ENCODE measurements around the gene HPSE2.
A peak's percentile ranks its signal among the peaks of the same experiment; 100 is the strongest.
"Not testable (repeated sequence)": the region's sequence is repeated elsewhere in the genome, so short reads cannot be mapped to it uniquely, and the experiment has no call there.

The HPSE2 gene

DNA sequence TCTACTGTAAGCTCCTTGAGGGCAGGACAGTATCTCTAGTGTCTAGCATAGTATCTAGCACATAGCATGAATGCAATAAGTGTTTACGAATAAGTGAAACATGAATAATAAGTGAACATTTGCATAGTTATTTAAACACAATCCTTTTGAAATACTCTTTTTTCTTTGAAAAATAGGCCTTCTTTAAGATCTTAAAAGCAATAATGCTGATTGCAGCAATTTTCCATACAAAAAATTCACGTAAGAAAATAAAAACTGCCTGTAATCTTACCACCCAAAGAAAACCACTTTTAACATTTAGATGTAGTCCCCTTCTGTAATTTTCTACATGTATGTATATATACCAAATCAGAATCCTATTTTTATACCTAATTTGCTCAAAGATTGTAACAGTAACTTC is 626.4 kb downstream of the HPSE2 start:
- no peak for DNase-seq

DNA sequence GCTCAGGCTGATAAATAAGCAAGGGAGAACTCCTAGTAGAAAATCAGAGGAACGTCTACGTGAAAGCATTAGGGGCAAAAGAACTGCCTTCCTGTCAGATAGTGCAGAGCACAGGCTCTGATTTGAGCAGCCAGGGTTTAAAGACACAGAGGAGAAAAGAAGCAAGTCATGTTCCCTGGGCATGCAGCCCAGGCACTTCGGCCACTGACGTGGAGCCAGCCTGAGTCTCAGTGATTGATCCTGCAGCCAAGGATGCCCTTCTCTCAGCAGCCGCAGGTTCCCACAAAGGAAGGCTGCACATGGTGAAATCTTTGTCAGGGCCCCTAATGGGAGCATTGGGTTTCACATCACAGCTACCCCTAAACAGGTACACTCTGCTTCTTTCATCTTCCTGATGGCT is 627.2 kb downstream of the HPSE2 start:
- DNase-seq, result no peak

DNA sequence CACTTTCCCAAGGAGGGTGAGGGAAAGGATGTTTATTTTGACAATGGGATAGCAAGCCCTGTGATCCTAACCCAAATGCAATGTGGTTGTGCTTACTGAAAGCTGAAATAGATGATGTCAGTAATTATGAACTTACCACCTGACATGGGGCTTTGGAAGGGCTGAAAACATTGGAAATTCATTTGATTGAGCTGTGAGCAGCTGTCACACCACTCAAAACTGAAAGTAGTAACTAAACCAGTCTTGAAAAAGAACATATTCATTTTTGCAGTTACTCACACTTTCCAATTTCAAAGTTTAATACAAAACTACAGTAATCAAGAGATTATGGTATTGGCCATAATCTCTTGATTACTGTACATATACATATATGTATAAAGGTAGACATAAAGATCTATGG is 633.4 kb downstream of the HPSE2 start:
- DNase-seq, result no peak

DNA sequence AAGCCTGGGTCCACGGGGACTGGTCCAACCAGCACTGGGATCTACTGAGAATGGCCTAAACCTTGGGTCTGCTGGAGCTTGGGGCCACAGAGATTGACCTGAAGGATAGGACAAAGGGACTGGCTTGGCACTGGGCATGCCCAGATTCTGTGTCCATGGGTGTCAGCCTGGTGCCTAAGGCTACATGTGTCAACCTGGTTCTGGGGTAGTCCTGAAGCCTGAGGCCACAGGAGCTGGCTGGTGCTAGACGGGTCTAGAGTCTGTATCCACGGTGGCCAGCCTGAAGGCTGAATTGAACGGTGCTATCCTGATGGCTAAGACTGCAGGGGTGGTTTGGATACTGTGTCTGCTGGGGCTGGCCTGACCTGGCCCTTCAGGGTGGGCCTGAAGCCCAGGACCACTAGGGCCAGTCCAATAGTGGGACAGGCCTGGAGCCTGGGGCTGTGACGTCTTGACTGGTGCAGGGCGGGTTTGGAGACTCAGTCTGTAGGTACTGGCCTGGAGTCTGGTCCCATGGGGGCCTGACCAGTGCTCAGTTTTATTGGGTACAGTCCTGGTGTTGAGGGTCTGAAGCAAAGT is 636.5 kb downstream of the HPSE2 start:
- DNase-seq, result no peak

DNA sequence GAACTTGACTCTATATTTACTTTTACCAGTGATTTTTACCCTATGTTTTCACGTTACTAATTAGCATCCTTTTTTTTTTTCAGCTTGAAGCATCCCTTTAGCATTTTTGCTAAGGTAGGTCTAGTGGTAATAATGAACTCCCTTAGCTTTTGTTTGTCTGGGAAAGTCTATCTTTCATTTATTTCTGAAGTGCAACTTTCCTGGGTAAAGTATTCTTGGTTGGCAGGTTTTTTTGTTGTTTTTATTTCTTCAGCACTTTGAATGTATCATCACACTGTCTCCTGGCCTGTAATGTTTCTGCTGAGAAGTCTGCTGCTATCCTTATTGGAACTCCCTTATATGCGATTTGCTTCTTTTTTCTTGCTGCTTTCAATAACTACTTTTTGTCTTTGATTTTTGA is 639.2 kb downstream of the HPSE2 start:
- DNase-seq, result no peak

DNA sequence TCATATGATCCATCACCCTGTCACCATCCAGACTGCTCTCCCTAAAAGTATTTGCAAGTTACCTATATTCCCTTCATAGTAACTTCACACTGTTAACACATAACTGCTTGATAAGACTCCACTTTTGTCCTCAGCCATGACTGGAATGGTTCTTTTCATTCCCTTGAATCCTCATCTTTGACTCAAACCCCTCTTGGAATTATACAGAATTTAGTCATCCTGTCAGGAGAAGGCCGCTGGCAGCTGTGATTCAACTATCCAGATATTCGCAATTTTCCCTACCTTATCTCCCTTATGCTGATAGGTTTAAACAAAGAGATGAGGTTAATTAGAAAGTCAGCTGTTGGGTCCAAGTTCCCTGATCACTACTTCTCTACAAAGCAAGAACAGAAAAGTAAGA is 646.0 kb downstream of the HPSE2 start:
- DNase-seq, result no peak

DNA sequence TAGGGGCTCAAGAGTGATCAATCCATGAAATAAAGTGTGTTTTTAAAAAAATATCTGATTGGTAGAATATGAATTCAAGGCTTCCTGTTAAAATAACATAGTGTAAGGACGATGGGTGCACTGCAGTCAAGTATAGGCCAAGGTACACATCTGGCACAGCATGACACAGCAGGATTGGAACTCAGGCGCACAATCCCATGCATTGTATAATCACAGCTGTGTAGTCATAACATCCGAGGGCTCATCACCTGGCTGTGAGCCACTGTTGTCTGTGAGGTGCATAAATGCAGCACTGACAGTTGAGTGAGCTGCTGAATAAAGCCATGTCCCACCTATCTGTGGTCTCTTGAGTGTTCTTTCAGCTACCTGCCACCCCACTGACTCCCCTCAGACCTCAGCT is 646.6 kb downstream of the HPSE2 start:
- no peak for DNase-seq

DNA sequence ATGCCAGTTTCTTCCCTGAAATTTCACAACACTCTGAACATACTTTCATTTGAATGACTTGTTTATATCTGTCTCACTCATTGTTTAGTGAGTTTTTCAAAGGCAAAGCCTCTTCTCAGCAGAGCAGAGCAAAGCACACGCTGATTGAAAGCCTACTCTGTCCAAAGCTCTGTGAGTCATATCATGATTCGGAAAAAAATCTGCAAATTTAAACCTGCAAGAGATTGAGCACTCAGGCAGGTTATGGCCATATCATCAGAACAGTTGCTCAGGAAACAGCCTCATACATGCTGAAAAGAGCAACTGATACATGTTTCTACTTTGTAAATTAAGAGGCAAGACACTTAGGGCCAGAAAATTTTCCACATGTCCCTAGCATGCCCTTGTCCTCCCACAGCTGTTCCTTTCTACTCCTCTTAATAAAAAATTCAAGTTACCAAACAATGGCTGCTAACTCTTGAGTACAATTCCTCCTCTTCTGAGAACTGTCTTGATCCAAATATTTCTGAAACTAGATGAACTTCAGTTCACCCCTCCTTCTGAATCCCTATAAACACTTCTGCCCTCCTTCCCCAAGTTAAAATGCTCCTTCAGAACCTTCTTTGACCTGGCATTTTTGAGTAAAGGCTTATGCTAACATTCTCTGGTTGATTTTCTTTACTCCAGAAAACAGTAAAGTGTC is 648.4 kb downstream of the HPSE2 start:
- DNase-seq, result no peak

DNA sequence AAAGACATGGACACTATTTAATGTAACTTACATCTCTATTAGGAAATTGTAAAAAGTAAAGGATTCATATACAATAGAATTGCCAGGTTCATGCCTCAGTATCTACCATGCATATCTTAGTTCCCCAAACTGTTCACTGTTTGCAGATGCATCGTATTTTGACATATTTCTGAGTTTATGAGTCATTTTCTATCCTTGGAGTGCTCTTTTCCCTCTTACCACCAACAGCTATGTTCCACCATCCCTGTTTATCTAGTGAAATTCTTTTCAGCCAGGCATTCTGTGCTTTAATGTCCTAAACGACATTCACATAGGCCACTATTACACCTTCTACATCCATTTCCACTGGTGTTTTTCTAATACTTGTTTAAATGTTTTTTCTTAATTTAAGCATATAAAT is 649.6 kb downstream of the HPSE2 start:
- DNase-seq, result no peak

DNA sequence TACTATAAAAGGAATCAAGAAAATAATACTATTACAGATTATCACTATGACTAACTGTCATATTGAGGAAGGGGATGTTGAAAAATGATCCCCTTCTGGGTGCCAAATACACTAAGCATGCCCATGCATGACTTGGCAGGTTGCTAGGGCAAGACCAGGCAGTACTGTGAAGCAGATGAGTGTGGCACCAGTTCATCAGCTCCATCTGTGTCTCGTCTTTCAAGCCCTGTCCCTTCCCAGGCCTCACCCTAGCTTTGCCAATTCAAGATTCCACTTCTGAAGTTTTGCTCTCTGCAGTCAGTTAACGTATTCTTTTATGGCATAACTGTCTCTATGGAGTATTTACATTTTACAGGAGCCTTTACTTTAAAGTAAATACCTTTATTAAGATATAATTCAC is 653.3 kb downstream of the HPSE2 start:
- DNase-seq, result peak in 1 of 2 experiments; percentile 0

DNA sequence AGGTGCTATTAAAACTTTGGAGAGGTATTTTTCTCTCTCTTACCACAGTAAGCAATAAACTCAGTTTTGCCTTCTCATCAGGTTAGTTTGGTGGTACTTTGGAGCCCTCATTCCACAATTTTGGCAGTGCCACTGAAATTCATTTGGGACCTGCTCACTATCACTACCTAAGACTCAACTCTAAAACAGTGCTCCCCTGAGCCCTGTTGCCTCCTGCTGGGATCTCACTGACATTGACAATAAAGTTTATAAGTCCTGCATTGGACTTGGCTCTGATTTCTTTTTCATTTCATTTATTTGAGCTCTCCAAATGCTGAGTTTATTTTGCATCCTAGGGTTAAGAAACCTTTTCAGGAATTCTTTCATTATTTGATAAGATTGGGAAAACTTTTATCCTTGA is 658.1 kb downstream of the HPSE2 start:
- DNase-seq, result no peak

DNA sequence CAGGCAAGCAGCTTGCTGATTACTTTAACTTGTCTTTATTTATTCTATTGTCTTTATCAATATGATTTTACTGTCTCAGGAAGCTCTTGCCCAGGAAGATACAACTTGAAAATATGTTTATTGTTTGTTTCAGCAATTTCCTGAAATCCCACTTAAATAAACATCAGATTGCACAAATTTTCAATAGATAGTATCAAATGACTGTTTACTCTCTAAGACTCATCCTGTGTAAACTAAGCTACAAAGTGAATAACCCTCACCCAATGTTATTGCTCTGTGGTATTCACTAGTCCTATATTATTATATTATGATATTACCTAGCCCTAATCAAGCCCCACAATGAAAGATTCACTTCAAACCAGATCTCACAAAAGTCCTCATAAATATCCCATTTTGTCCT is 658.5 kb downstream of the HPSE2 start:
- no peak for DNase-seq

DNA sequence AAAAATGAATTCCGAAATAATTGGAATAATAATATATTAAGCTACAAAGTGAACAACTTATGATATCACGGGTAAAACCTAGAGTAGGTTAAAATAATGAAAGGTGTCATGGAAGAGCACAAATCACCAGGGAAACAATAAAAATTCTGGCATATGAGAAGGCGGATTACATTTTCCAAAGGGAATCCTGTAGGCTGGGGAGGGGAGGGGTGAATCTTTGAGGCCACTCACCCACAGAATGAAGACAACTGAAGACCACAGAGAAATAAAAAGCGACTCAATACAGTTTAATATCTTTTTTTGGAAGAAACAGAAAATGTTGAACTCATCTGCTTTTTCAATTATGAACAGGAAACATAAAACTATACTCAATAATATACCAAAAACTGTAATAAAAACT is 659.6 kb downstream of the HPSE2 start:
- DNase-seq, result no peak

DNA sequence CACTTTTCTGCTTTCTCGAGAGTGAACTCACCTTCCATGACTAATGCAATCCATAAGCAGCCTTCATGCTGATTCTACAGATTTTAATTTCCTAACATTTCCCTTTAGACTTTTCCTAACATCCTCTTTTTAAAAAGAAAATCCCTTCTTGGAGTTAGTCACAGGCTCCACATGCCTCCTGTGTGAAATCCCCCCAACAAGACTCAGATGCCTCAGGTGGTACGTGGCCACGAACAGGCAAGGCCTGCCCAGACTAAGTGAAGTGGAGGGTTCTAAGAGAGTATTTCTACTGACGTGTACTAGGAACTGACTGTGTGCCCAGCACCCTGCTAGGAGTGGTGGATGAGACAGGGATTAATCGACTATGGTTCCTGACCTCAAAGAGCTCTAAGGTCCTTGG is 663.1 kb downstream of the HPSE2 start:
- no peak for DNase-seq

DNA sequence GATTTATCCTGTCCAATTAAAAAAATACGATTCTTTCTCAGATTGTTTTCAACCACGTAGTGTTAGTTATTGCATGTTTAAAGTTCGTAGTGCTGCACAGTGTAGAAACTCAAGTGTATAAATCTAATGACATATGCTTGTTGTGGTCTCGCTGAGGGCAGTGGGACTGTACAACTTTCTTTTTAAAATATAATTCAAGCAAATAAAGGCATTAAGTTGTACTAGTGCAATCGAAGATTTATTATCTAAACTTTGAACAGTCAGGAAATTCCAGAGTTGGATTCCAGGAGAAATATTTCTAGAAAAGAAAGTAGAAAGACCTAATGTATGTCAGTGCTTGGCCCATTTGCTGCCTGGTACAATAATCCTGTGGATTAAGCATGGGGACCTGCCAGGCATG is 664.8 kb downstream of the HPSE2 start:
- no peak for DNase-seq

DNA sequence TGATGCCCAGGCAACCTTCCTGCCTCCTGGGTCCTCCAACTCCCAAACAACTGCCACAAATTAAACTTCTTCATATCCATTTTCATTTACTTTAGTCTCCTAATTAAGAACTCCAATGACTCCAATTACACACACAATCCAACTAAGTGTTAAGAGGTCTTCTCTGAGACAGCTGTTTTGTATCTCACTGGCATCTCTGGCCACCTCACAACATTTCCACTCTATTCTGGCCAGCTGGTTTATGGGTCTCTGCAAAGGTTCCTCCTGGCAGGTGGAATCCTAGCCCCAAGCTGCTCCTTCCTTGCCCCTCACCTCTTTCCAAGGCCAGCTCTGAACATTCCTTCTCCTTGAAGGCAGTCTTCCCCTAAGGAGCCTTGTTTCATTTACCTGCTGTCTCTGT is 665.8 kb downstream of the HPSE2 start:
- DNase-seq, result no peak

DNA sequence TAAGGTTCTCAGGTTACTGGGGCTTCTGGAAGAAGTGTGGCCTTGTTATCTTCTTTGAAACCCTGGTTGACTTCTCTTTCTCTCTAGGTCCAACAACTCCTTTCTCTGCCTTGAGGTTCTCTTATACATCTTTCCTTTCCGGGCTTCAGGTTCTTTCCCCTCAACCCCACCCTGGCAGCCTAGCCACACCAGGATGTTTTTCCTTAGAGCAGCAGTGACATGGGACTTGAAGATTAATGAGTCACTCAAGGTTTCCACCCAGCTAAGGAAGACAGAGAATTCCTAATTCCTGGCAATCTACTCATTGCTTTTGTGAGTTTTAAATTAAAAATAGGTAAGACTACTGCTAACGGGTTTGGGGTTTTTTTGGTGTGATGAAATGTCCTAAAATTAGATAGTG is 667.1 kb downstream of the HPSE2 start:
- DNase-seq, result no peak

DNA sequence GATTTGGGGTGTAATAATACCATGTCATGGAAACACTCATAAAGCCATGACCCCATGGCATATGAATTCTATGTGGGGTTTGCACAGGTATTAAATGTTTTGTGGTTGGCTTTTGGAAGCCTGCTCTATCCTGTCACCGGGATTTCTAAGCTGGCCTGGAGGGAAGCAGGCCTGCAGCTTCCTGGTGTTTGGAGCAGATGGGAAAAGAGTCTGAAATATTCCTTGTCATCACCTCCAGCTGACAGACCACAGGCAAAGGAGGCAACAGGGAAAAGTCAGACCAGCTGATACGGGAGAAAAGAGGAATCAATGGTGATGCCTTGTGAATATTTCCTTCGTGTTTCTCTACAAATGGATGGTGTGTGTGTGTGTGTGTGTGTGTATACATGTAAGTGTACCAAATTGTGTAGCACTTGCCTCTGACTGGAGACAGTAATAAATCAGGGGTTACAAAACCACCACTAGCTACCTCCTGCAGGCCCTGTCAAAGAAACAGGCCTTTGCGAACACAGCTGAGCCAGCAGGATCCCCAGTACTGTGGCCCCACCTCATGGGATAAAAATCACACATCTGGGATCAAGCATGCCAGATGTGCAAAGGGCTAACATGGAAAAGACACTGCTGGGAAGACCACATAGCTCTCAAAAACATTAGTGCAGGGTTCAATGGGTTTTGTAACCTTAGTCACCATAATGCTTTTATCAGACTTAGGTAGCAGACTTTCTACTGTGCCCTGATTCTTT is 668.1 kb downstream of the HPSE2 start:
- no peak for DNase-seq

DNA sequence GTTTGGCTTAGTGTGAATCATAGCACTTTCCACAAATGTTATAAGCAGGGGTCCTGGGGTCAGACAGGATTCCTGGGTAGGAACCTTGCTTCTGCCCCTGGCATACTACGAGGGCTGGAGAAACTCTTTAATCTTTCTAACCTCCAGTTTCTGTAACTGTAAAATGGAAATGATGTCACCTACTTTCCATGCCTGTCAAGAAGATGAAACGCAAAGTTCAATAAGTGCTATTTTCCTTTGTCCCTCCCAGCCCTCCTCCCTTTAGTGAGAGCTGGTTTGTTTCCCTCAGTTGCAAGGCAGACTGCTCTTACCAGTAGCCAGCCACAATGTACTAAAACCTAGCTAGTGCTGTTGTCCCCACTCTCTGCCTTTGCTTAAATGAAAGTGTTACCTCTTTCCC is 671.8 kb downstream of the HPSE2 start:
- DNase-seq, result no peak

DNA sequence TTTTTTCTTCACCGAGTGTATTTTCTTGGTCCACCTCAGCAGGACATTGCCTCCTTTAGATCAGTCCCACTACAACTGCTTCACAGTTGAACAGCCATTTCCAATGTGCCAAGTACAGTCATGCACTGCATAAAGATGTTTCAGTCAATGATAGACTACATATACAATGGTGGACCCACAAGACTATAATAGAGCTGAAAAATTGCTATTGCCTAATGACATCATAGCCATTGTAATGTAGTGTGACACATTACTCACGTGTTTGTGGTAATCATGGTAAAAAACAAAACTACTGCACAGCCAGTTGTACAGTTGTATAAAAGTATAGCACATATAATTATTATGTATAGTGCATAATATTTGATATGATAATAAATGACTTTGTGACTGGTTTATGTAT is 675.1 kb downstream of the HPSE2 start:
- no peak for DNase-seq

DNA sequence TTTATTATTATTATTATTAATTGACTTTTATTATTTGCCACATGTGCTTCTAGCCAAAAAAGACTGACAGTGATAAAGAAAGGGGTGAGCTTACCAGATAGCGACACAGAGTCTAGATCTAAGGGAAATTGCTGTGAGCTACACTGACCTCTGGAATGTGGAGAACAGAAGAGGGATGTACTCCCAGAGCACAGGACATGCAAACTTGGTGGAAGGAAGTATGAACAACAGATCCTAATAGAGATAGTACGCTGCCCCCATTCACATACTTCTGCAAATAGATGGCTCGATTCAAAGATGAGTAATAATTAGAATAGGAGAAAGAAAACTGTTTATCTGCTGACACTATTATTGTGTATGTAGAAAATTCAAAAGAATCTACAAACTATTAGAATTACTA is 679.6 kb downstream of the HPSE2 start:
- no peak for DNase-seq

DNA sequence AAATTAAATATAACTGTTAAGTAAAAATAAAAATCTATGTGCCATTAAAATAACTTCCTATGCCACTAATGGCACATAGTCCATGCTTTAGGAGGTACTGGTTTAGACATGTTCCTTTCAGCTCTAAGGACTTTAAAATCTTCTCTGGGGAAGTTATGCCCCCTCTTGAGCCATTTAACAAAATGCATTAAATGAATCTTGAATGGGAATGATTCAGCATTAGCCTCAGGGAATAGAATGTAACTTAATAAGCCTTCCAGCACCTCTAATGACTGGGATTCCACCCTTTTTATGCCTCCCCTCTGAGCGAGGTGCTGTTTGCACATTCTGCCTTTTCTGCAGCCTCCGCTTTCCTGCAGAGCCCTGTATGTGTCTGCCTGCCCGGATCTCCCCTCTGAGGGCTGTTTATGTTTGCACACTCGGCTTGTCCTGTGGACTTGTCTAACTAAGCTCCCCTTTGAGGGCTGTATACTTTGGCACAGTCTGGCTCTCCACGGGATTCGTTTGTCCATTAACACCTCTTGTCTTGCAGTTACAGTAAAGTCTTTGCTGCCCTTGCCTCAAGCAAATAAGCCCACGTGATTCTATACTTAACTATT is 680.5 kb downstream of the HPSE2 start:
- no peak for DNase-seq

DNA sequence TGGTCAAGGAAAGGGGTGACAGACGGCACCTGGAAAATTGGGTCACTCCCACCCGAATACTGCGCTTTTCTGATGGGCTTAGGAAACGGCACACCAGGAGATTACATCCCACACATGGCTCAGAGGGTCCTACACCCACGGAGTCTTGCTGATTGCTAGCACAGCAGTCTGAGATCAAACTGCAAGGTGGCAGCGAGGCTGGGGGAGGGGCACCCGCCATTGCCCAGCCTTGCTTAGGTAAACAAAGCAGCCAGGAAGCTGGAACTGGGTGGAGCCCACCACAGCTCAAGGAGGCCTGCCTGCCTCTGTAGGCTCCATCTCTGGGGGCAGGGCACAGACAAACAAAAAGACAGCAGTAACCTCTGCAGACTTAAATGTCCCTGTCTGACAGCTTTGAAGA is 694.1 kb downstream of the HPSE2 start:
- not testable (repeated sequence) for DNase-seq

DNA sequence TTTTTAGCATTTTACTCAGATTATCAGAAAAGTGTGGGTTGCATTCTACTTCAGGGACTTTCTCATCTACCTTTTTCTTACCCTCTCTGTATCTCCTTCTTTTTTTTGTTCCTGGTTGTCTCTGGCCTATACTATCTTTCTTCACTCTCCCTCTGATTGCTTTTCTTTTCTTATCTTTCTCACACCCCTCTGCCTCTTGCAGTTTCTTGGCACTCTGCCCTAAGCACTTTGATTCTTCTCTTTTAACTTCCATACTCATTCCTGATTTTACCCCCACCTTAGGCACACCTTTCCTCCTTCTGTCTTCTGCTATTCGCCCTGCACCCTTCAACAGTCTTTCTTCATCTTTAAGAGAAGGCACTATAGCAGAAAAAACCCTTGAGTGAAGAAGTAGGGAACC is 696.1 kb downstream of the HPSE2 start:
- DNase-seq, result no peak

Data from NCI-H524 (cell line).